Choroid plexus epithelial cell (primary cell): ENCODE results near the gene ADSL.
"Not testable (repeated sequence)": the region's sequence is repeated elsewhere in the genome, so short reads cannot be mapped to it uniquely, and the experiment has no call there.

Source experiments
- DNase-seq: peaks from one replicate; pipeline ENCODE4 v3.0.0-alpha.2; 2010; ENCODE audit warnings: low read depth
- H3K4me3 ChIP-seq: 2 replicates; pipeline ENCODE4 v1.5.1; 2011; ENCODE audit warnings: low read depth, mild to moderate bottlenecking, control low read depth, low read length, moderate library complexity
- TF ChIP-seq, protein P1 (sequence below): conservative IDR thresholded peaks from 2 replicates; pipeline ENCODE4 v1.5.1; 2011; ENCODE audit warnings: low read depth, mild to moderate bottlenecking, control low read depth, inconsistent platforms, low read length, moderate library complexity

ADSL gene

DNA sequence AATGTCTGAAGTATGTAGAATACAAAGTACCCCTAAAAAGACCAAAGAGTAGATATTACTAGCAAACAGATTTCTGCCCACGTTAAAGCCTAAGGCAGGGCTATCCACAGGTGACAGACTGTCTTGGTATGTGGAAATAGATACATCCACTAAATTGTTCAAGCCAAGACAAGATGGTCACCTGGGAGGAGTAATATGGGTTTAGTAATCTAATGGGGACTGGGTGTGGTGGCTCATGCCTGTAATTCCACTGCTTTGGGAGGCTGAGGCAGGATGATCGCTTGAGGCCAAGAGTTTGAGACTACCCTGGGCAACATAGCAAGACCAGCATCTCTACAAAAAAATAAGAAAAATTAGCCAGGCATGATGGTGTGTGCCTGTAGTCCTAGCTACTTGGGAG, 31.6 kb downstream of the ADSL start:
- no peak overlapping the region for H3K4me3 ChIP-seq
- DNase-seq, result no peak
- TF ChIP-seq, protein P1, sequence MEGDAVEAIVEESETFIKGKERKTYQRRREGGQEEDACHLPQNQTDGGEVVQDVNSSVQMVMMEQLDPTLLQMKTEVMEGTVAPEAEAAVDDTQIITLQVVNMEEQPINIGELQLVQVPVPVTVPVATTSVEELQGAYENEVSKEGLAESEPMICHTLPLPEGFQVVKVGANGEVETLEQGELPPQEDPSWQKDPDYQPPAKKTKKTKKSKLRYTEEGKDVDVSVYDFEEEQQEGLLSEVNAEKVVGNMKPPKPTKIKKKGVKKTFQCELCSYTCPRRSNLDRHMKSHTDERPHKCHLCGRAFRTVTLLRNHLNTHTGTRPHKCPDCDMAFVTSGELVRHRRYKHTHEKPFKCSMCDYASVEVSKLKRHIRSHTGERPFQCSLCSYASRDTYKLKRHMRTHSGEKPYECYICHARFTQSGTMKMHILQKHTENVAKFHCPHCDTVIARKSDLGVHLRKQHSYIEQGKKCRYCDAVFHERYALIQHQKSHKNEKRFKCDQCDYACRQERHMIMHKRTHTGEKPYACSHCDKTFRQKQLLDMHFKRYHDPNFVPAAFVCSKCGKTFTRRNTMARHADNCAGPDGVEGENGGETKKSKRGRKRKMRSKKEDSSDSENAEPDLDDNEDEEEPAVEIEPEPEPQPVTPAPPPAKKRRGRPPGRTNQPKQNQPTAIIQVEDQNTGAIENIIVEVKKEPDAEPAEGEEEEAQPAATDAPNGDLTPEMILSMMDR, result no peak

DNA sequence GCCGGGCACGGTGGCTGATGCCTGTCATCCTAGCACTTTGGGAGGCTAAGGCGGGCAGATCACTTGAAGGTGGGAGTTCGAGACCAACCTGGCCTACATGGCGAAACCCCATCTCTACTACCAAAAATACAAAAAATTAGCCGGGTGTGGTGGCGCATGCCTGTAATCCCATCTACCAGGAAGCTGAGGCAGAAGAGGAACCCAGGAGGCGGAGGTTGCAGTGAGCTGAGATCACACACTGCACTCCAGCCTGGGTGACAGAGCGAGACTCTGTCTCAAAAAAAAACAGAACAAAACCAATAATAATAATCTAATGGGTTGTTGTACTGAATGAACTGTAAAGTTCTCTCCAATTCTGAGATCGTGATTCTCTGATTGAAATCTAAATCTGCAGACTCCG, 32.1 kb downstream of the ADSL start:
- not testable (repeated sequence) for H3K4me3 ChIP-seq, DNase-seq

DNA sequence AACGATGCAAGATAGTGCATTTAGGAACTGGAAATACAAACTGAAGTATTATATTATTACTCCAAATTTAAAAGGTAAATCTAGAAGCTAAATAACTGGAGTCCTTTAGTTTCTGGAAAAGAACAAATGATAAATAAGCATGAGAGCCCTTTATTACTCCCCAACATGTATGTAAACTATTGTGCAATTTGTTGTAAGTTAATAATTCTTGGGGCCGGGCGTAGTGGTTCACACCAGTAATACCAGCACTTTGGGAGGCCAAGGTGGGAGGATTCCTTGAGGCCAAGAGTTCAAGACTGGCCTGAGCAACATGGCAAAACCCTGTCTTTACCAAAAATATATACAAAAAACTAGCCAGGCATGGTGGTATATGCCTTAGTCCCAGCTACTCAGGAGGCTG, 35.2 kb downstream of the ADSL start:
- TF ChIP-seq, protein P1, result no peak
- DNase-seq, result no peak
- no peak overlapping the region for H3K4me3 ChIP-seq

DNA sequence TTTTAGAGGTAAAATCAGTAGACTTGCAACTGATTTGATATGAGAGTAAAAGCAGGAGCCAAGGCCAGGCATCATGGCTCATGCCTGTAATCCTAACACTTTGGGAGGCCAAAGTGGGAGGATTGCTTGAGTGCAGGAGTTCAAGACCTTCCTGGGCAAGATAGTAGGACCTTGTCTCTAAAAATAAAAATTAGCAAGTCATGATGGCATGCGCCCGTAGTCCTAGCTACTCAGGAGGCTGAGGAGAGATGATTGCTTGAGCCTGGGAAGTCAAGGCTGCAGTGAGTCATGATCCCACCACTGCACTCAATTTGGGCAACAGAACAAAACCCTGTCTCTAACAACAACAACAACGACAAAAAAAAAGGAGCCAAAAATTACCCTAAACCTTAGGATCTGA, 37.6 kb downstream of the ADSL start:
- H3K4me3 ChIP-seq, result no peak overlapping the region
- TF ChIP-seq, protein P1, result no peak
- DNase-seq, result peak; percentile 80

DNA sequence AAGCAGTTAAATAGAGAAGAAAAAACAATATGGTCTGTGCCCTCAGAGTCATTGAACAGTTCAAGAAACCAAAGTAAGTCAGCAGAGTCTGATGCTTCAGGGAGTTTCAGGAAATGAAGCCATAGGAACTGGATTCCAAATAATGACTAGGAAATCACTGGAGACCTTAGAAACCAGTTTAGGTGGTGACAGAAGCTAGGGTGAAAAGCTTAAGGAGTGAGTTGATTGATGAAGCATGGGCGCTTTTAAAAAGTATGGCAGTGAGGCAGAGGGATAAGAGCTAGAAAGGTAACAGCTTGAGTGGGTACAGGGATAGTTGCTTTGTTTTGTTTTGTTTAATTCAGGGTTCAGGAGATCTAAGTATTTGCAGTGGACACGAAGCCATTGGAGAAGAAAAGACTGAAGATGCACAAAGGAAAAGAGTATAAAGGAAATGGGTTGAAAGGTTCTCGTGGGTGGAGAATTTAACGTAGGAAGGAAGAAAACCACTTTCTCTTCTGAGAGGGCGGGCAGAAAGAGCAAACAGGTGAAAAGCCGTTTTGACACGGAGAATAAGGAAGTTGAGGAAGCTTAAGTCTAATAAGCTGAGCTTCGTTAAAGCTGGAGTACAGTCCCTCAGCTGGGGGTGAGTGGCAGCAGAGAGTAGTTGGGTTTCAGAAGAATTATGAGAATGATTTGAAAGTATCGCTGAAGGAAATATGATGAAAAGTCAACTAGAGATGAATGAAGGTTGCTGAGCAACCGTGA, 38.9 kb downstream of the ADSL start:
- H3K4me3 ChIP-seq, result no peak overlapping the region

DNA sequence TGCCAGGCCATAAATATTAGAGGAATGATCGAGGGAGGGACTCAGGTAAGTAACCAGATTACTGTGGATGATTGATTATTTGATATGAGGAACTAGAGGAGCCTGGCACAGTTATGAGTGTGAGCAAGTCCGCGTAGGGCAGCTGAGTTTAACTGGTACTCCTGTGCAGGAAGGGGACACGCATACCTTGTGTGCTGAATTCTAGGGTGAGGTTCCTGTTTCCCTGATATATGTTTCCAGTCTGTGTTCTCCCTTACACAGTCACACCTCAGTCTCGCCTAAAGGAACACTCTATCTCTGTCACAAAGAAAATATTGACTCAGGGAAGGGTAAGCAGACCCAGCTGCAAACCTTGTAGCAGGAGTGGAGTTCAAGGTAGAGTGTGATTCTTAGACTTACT, 41.4 kb downstream of the ADSL start:
- TF ChIP-seq, protein P1, result no peak
- DNase-seq, result no peak
- H3K4me3 ChIP-seq, result no peak overlapping the region

More for the DNA sequence above, 38.9 kb downstream of the ADSL start:
- TF ChIP-seq, protein P1, result no peak
- no peak for DNase-seq

DNA sequence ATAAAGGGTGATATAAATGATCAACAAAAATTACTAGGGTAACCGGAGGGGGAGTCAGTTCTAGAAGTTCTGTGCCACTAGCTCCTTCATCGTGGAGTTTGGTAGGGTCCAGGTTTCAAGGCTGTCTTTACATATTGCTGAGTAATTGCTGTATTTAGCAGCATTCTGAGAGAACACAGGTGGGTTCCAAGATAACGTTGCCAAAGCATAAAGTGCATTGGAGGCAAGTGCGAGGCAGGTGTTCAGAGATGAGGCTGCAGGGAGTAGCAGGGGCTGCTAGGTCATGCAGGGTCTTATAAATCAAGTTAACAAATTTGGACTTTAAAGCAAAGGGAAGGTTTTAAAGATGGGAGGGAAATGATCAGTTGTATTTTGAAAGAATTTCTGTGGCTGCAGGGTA, 41.9 kb downstream of the ADSL start:
- TF ChIP-seq, protein P1, result no peak
- no peak for DNase-seq
- no peak overlapping the region for H3K4me3 ChIP-seq

DNA sequence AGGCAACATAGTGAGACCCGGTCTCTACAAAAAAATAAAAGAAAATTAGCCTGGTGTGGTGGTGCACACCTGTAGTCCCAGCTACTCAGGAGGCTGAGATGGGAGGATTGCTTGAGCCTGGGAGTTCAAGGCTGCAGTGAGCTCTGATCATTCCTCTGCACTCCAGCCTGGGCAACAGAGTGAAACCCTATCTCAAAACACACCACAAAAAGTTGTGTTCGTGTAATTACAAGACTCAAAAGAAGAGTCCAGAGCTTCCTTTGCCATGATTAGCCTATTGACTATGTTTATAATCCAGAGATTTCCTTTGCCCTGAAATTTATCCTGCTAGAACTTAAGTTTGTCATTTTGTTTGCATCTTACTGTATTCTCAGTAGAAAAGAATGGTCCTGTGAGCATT, 45.1 kb downstream of the ADSL start:
- DNase-seq, result no peak
- no peak overlapping the region for H3K4me3 ChIP-seq
- TF ChIP-seq, protein P1, result no peak
